NCI-H146 treated with DMSO at 0.1 percent for 48 hours (cell line): ENCODE measurements around the gene S100A4.

Source experiments
- DNase-seq: peaks from one replicate; lab custom pipeline; 2025; ENCODE audit not compliant: unreplicated experiment; lab: John Stamatoyannopoulos, UW

Gene S100A4

DNA sequence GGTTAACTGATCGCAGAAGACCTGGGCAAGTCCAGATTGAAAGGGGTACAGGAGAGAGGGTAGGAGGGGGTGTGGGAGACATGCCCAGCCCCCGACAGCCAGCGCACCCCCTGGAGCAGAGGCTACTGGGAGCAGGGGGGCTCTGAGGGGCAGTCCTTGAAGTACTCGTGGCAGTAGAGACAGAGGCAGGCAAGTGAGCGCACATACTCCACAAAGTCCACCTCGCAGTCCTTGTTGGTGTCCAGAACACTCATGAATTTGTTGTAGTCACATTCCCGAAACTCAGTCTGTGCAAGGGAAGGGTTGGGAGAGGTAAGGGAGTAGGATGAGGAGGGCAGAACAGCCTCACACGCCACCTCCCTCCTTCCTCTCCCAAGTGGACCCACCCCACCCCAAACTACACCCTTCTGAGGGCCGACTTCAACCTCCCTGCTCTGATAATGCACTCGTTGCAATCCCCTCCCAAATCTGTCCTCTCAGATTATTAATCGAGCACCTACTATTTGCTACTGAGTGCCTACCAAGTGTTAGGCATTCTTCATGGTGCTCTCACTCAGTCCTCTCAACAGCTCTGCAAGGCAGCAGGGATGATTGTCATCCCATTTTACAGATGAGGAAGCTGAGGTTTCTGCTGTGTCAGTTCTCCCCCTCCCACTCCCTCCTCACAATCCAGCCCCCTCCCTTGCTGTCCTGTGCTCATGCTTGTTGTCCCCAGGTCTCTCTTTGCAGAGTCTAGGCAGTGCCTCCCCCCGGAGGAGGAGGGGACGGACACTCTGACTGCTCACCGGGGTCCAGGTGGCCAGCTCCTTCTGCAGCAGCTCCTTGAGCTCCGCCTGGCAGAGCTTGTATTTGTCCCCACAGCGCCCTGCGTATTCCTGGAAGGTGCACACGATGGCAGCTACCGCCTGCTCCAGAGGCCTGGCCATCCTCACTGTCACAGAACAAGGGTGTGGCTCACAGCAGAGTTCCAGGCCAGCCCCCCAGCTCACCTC, 2.2 kb upstream of the S100A4 start:
- DNase-seq, result no peak

DNA sequence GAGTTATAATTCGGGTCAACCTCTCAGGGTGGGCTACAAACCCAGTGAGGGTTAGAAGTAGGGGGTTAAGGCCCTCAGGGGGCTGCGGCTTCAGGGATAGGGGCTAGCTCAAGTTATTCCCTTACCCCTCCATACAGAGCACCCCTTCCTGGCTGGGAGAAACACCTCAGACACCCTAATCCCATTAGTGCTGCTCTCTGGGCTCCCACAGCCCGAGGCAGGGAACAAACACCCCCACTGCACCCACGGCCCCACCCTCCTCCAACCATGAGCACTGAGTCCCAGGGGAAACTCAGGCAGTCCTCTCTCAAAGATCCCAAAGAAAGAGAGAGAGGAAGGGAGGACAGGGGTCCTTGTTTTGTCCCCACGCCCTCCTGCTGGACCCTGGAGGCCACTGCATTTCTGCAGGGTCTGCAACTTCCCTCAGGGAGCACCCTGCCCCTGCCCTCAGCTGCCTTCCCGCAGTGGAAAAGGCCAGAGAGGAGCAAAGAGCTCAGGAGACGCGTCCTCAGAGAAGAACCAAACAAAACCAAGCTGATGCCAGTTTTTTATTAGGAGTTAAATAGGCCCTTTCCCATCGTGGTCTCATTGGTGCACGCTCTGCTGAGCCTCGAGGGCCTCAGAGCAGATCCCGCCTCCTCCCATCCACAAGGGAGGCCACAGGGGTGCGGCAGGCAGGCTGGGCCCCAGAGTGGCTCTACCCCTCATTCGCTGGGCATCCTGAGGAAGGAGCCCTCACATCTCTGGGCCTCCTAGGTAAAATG, 1.4 kb upstream of the S100A4 start:
- DNase-seq, result no peak

DNA sequence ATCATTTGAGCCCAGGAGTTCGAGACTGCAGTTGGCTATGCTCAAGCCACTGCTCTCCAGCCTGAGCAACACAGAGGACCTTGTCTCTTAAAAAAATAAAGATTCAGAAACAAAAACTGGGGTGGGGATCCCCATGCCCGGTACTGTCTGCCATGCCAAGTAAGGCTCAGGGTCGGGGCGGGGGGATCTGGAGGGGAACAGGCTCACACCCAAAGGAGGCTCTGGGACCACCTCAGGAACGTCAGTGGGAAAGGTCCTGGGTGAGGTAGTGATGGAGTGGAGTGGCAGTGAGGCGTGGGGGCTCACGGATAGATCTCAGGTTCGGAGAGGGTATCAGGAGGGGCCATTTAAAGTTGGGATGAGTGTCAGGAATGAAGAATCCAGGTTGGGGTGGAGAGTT, 765 bp upstream of the S100A4 start:
- DNase-seq, result no peak

DNA sequence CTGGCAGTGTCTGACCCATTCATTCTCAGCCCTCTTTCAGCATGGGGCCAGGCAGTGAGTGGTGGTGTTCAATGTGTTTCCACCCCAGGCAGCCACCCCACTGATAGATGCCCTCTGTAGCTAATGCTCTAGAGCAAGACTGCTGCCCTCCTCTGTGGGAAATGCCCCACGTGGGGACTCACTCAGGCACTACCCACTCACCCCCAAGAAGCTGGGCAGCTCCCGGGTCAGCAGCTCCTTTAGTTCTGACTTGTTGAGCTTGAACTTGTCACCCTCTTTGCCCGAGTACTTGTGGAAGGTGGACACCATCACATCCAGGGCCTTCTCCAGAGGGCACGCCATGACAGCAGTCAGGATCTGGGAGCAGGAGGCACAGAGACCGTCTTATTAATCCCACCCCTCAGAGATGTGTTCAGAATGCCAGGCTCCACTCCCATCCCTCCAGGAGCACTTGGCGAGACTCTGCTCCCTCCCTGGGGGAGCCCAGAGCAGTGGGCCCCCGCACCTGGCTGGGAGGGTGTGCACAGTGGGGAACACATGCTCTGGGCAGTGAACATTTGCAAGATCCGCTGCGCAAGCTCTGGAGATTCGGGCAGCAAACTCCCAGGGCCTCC, 1.0 kb downstream of the S100A4 start:
- DNase-seq, result no peak

DNA sequence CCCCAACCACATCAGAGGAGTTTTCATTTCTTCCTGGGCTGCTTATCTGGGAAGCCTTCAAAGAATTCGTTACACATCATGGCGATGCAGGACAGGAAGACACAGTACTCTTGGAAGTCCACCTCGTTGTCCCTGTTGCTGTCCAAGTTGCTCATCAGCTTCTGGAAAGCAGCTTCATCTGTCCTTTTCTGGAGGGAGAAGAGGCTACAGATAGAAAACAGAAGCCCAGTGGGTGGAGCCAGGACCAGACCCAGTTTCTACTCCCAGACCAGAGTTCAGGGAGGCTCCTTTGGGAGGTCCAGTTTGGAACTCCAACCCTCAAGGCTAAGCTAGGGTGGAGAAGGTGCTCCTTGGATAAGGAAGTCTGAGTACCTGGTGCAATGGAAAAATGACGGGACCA, 1.9 kb downstream of the S100A4 start:
- no peak for DNase-seq

DNA sequence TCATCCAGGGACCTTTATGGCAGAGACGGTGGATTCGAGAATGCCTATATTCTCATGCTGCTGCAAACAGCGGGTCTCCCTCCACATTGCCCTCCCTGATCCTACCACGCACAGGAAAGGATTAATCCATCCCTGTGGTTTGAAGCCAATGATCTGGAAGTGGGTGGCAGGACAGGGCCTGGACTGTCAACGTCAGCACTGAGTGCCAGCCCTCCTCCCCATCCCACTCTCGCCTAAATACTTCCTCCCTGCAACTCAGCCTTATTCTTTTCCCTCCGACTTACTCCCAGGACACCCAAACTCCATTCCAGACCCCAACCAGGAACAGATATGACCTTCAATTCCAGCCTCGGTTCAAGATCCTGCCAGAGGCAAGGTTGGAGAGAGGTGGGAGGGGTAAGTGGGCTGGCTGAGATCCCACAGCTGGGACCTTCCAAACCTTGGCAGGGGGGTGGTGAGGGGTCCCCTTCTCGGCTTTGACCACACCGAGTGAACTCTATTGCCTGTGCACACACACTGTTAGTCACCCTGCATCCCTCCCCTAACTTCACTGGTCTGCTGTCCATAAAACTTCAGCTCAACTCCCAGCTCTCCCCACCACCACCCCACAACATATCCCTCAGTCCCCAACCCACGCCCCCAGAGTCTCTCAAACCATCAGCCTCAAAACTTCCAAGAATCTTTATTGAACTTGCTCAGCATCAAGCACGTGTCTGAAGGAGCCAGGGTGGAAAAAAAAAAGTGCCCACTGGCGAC, 2.5 kb downstream of the S100A4 start:
- no peak for DNase-seq

DNA sequence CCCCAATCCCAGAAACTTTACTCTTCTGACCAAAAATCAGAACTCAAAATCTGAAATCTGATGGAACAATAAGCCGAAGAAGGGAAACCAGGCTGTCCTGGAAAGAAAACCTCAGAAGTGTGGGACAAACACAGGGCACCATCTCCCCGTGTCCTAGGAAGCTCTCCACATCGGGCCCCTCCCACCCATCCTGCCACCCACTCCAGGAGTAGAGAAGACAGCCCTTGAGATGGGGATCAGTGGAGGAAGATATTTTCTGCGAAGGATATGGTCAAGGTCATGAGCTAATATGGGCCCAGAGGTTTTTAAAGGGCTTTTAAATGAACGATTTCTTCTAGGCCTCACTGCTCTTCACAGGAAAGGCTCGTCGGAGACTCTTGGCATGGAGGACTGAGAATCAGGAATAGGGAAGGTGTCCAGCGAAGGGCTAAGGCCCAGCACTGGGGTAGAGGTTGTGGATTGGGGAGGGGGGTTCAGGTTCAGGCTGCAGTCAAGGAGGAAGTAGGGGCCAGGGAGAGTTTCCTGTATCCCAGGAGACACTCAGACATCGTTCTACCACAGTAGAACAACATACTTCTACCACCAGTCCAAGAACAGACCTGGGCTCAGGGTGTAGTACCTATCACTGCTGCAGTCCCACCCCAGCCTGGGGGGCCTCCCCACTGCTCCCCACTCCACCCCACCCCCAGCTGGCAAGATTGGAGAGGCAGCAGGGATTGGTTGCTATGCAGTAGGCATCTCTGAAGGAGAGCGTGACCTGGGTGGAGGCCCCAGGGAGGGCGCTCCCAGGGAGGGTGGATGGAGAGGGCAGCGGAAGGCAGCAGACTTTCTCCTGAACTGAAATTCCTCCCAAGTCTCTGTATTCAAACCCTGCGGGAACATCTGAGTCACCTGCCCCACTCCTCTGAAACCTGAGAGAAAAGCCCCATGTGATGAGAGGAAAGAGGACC, 3.7 kb downstream of the S100A4 start:
- DNase-seq, result no peak

DNA sequence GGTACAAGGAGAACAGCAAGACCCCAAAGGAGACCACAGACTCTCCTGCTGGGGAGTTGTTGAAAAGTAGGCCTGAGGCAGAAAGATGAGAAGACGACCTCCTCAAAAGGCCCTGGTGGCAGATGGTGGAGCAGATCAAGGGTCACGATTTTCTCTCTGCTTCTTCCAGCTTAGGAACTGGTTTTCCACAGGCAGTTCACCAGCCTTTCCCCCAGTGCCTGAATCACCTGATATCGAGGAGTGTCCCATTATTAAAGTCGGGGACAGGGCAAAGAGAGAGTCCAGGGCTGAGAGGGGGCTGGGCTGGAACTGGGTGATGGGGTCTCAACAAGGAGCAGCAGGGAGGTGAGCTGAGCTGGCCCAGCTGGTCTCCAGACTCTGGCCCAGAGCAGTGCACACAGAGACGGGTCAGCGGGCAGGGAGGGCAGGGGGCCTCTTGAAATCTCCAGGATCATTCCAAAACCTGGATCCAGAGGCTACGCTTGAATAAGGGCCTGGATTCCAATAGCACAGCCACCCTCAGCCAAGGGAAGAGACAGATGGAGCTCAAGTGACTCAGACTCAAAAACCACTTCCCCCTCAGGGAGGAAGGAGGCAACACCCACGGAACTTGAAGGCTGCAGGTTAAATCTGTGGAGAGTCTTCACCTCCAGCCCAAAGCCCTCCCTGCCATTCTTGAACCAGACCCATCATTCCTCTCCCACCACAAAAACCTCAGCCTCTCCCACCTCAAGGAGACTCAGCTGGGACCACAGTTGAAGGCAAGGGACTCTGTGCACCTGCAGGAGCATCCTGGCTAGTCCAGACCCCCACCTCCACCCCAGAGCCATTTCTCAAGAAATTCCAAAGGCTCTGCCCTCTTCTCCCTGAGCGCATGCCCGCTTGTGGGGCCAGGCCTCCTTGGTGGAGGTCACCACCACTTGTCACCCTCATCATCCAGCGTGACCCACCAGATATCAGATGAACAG, 4.9 kb downstream of the S100A4 start, which contains the start of gene S100A5:
Gene S100A5 (minus strand): TSS at position 541 of the 968 bp plus-strand sequence. CDS start 743 bp downstream, outside the sequence.
- no peak for DNase-seq

DNA sequence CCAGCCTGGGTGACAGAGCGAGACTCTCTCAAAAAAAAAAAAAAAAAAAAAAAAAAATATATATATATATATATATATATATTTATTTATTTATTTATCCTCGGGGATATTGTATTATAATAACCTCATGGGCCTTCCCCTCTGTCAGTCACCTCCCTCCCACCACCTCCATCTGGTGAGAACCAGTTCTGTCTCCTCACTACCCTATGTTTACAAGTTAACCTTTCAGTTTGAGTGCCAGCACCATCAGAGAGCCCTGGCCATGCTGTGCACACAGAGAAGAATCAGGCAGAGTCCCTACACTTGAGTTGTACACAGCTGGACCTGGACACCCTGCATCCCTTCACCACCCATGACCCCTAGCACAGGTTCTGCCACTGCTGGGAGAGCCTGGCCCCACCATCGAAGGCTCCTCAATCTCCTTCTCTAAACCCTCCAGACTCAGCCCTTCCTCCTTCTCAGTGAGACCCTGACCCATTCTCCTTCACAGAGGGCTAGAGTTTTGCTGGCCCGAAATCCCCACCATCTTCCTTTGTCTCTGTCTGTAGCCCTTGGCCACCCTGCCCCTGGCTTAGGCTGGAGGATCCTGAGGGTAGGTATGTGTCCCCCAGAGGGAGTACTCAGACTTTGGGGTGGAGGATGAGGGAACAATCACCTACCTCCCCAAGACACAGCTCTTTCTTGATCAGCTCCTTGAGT, 6.1 kb downstream of the S100A4 start:
- DNase-seq, result no peak

DNA sequence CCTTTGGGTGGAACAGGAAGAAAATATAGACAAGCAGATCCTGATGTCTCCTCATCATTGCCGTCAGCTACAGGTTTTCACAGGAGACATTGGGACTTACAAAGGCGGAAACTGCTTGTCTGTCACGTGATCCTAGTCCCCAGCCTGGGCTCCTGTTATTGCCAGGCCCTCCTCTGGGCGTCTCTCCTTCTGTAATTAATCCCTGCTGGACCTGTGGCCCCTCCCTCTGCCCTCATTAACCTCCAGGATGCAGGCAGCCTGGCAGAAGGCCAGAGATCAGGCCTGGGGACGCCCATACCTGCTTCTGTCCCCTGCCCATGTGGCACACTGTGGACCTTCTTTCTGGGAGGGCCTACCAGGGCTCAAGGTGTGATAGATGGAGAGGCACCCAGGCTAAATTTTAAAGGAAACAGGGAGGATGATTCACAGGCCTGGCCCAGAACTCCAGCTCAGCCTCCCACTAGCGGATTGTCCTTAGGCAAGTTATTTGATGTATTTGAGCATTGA, 7.2 kb downstream of the S100A4 start:
- peak; percentile 22 for DNase-seq

DNA sequence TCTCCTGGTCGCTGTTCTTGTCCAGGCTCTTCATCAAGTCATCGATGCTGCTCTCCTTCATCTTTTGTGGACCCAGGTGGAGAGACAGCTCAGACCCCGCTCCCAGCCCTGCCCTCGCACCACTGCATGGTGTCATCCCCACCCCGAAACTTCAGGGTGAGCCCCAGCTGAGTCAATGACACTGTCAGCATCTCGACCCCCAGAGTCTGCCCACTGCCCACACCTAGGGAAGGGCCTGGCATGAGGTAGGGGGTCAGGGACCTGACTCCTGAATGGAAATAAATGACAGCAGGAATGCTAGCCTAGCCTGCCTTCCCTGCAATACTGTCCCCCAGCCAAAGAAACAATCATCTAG, 8.3 kb downstream of the S100A4 start:
- no peak for DNase-seq

DNA sequence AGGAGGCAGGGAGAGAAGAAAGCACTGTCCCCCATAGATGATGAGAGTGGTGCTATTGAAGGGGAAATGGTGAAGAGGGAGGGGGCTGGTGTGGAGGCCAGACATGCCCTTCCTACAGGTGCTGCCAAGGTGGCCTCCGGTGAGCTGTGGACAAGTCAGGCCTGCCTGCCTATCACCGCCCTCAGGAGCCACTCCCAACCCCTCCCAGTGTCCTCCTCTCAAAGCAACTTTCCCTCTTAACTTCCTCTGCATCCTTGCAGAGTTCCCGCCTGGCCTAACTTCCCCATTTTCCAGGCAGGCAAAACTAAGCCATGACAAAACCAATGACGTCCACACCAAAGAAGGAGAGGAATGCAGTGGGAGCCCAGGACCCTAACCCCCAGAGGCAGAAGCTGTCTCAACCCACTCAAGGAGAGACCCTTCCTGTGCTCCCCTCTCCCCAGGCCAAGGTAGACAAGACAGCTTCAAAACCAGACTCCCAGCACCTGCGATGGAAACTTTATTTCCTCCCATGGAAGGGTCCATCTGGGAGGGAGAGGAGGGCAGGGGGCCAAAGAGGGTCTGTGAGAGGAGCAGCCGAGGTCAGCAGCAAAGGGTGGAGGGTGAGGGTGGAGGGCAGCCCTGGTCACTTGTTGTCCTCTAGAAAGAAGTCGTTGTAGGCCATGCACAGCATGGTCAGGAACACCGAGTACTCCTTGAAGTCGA, 8.8 kb downstream of the S100A4 start:
- DNase-seq, result no peak

DNA sequence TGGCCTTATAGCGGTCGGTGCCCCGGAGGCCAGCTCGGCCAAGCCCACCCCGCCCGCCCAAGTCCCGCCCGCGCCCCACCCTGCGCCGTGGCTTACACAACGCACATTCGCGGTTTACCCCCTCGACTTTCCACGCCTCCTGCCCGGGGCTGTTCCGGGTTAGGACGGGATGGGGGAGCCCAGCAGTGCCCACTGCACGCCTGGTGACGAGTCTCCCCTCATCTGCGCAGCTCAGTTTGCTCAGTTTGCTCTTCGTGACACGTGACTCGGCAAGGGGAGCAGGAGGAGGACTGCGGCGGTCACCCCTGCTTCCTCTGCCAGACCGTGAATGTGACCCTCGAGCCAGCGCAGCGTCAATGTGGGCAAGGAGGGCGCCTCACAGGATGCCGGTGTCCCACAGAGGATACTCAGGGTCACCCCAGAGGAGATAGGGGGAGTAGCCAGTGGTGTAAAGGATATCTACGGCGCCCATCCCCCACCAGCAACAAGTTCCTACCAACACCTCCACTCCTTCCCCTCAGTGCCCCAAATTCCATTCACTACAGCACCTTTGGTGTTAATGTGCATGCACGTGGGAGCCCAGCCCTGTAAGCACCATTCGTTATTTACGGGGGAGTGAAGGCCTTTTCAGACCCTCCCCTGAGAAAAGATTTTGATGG, 9.5 kb downstream of the S100A4 start:
- peak; percentile 70 for DNase-seq

DNA sequence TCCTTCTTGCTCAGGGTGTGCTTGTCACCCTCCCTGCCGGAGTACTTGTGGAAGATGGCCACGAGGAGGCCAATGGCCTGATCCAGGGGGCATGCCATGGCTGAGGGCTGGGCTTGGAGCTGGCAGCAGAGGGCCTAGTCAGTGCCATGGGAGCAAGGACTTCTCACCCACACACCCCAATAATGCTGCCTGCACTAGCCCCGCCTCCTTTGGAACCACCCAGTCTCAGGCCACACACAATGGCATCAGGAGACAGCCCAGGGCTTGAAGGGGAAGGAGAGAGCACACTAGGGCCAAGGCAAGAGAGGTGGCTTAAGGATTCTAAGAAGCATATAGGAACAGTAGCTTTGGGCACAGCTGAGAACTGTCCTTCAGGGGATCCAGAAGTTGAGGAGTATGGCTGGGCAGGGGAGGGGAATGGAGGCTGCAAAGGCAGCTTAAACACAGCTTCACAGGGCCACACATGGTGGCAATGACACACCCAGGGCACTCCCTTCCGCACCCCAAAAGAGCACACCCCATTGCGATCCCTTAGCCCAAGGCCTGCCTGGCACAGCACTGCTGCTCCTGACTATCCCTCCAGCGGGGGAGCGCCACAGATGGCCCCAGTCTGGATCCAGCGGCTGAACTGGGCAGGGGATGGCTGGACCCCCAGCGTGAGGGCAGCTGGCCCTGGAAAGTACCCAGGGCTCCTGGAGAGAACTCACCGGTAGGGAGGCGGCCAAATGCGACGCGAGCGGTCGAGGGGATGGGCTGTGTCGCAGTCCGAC, 10.2 kb downstream of the S100A4 start, which contains the start of gene S100A6:
Gene S100A6 (minus strand): TSS at position 750 of the 770 bp plus-strand sequence. CDS start 652 bp downstream, at position 98.
- DNase-seq, result peak; percentile 56

DNA sequence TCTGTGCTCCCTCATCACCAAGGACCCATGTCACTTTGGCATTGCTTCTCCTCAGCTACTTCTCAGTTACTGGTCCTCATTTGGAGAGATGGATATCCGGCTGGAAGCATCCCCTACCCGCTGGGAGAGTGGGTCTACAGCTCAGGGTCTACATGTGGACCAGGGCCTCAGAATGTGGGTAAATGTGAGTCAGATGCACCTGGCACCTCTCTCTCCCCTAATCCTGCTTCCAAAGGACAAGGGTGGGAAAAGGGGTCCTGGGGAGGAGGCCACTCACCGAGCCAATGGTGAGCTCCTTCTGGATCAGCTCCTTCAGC, 10.7 kb downstream of the S100A4 start:
- no peak for DNase-seq
